Small intestine (tissue), 7 donors: Measurements from ENCODE around the gene CARM1. TPM values are rescaled to one million over a fixed set of nuclear protein-coding genes. Genes with fewer than 3 reads are reported as not detected.

ENCODE experiments used
- DNase-seq, 2 donors: peaks; one replicate each; pipeline versions ENCODE4 v3.0.0 to v3.0.0-alpha.2; 2013
- FAIRE-seq: peaks from 2 replicates; lab custom pipeline; 2012; peaks lifted over from hg19 to GRCh38; lab: Jason Lieb, UNC
- H3K27ac ChIP-seq, 3 donors: one replicate each; pipeline ENCODE4 v1.5.1; 2013; ENCODE audit warnings: low read length in 2 of 3, mild to moderate bottlenecking in 2 of 3, control low read depth in 1 of 3, inconsistent platforms in 1 of 3, low read depth in 1 of 3, moderate library complexity in 1 of 3
- H3K27me3 ChIP-seq, 3 donors: one replicate each; pipeline ENCODE4 v1.6.1; 2013; ENCODE audit warnings: low read length in 3 of 3, inconsistent platforms in 1 of 3; ENCODE audit not compliant: control insufficient read depth in 3 of 3, insufficient read depth in 3 of 3
- H3K36me3 ChIP-seq, 3 donors: one replicate each; pipeline ENCODE4 v1.6.1; 2013; ENCODE audit warnings: low read length in 3 of 3, inconsistent platforms in 1 of 3, low read depth in 1 of 3, mild to moderate bottlenecking in 1 of 3, moderate library complexity in 1 of 3; ENCODE audit not compliant: control insufficient read depth in 3 of 3, insufficient read depth in 2 of 3
- H3K4me1 ChIP-seq, 3 donors: one replicate each; pipeline ENCODE4 v1.6.1; 2013; ENCODE audit warnings: low read length in 2 of 3, inconsistent platforms in 1 of 3, low read depth in 1 of 3, mild to moderate bottlenecking in 1 of 3, moderate library complexity in 1 of 3; ENCODE audit not compliant: control insufficient read depth in 3 of 3, insufficient read depth in 2 of 3
- H3K4me3 ChIP-seq, 3 donors: one replicate each; pipeline ENCODE4 v1.5.1; 2013; ENCODE audit warnings: low read length in 3 of 3, control low read depth in 1 of 3, inconsistent platforms in 1 of 3, low read depth in 1 of 3, mild to moderate bottlenecking in 1 of 3, moderate library complexity in 1 of 3
- H3K9me3 ChIP-seq, 2 donors: one replicate each; pipeline ENCODE4 v1.6.1; 2013; ENCODE audit warnings: low read depth in 1 of 2, low read length in 1 of 2; ENCODE audit not compliant: control insufficient read depth in 2 of 2, insufficient read depth in 1 of 2
- WGBS, 3 donors: extraction: QIAGEN DNeasy Blood & Tissue Kit; methylation state at CpG; one replicate each; pipeline ENCODE4 v1.1.7; 2013; 5-methylcytosine and 5-hydroxymethylcytosine counted together
- polyA plus RNA-seq, 4 donors: library from polyadenylated mRNA; stranded (reverse) in 3 of 4; unstranded in 1 of 4; fragments of 200-250 nt in 3 of 4; fragments of 120-200 nt in 1 of 4; gene quantifications; one replicate each; pipeline versions ENCODE4 v1.2.1 to v1.2.3, GENCODE V29; 2013
- donor health status: healthy with polysubstance abuse.
- donor health status: control.
- donor health status: control.
- donor health status: Bipolar disorder and iron deficiency.
- donor health status: healthy.

The CARM1 gene
- polyA plus RNA-seq, 4 donors: 30.0 to 48.9 (median 37.0) TPM

GRCh38 chr19:10896851-10897526 lies 25.6 kb downstream of the CARM1 start:
- FAIRE-seq: no peak
- no peak for DNase-seq
- Histone ChIP-seq H3K27me3 (no peaks in the 10 kb centered on the region), H3K4me1 (peaks cover 2 to 14% (median 10%) of the 10 kb centered on the region in 3 donors), H3K36me3 (peaks cover 0 to 54% (median 0%) of the 10 kb centered on the region in 3 donors), H3K4me3 (no peak overlapping the region), H3K9me3 (no peaks in the 10 kb centered on the region), H3K27ac (peak overlapping the region in 1 of 3 donors; percentile 36)
- 43 to 46% (median 45%) methylated on average over 7 of the region's 7 CpGs for WGBS, 3 donors

DNA sequence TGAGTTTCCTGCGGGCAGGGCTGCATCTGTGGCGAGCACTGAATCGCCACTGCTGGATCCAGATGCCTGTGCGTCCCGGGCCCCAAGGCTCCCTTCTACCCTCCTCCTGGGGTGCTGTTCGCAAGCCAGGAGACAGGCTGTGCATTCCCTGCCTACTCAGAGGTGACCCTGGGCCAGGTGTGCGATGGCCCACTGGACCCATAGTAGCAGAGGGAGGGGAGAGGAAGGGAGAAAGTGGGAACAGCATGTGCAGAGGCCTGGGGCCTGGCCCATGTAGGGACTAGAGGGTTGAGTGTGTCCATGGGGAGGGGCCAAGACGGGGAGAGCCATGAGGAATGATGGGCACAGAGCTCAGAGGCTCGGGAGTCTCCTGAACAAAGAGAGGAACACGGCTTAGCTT lies 27.3 kb downstream of the CARM1 start:
- Histone ChIP-seq H3K4me1 (peaks cover 2 to 10% (median 10%) of the 10 kb centered on the region in 3 donors), H3K27ac (peak overlapping the region in 2 of 3 donors; percentile 18 to 78), H3K9me3 (peaks cover 0 to 3% of the 10 kb centered on the region in 2 donors), H3K27me3 (no peaks in the 10 kb centered on the region), H3K36me3 (peaks cover 0 to 50% (median 0%) of the 10 kb centered on the region in 3 donors), H3K4me3 (no peak overlapping the region)
- peak in 1 of 2 donors; percentile 26 for DNase-seq
- FAIRE-seq: no peak
- WGBS, 3 donors: 59 to 77% (median 64%) methylated on average over 10 of the region's 10 CpGs

GRCh38 chr19:10899151-10899653 lies 27.8 kb downstream of the CARM1 start:
- Histone ChIP-seq H3K27ac (peak overlapping the region; percentile 10 to 78 (median 52)), H3K9me3 (peaks cover 0 to 3% of the 10 kb centered on the region in 2 donors), H3K4me1 (peaks cover 2 to 10% (median 10%) of the 10 kb centered on the region in 3 donors), H3K27me3 (no peaks in the 10 kb centered on the region), H3K4me3 (no peak overlapping the region), H3K36me3 (peaks cover 0 to 50% (median 0%) of the 10 kb centered on the region in 3 donors)
- peak; percentile 52 to 94 for DNase-seq
- WGBS, 3 donors: 12 to 57% (median 35%) methylated on average over 10 of the region's 10 CpGs
- FAIRE-seq: no peak

DNA sequence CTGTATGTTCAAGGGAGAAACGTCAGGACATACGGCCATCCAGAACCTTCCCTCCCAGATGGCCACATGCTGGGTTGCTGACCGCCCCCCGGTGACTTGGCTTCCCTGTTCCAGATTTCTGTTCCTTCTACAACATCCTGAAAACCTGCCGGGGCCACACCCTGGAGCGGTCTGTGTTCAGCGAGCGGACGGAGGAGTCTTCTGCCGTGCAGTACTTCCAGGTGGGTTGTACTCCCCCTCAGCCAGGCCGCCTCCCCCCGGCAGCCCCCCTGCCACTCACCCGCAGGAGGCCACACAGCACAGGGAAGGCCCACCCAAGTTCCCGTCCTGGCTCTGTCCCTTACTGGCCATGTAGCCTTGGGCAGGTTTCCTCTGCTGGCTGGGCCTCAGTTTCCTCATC lies 36.6 kb downstream of the CARM1 start:
- H3K27ac ChIP-seq: no peak overlapping the region
- no peaks in the 10 kb centered on the region for H3K27me3 ChIP-seq
- FAIRE-seq (no peak), DNase-seq (no peak)
- no peak overlapping the region for H3K4me3 ChIP-seq
- no peaks in the 10 kb centered on the region for H3K9me3 ChIP-seq
- H3K36me3 ChIP-seq: peaks cover 10 to 81% (median 14%) of the 10 kb centered on the region in 3 donors
- H3K4me1 ChIP-seq: no peaks in the 10 kb centered on the region
- 91 to 94% (median 94%) methylated on average over 13 to 14 of the region's 14 CpGs for WGBS, 3 donors

- no peaks in the 10 kb centered on the region for H3K27me3 ChIP-seq
- H3K27ac ChIP-seq: no peak overlapping the region
- FAIRE-seq (no peak), DNase-seq (no peak)
- no peak overlapping the region for H3K4me3 ChIP-seq
- H3K36me3 ChIP-seq: peaks cover 10 to 85% (median 14%) of the 10 kb centered on the region in 3 donors
- WGBS, 3 donors: 94 to 96% (median 94%) methylated on average over 15 to 17 of the region's 17 CpGs
- no peaks in the 10 kb centered on the region for H3K4me1 ChIP-seq
- no peaks in the 10 kb centered on the region for H3K9me3 ChIP-seq
These were observed 37.1 kb downstream of the CARM1 start for GRCh38 chr19:10908380-10908960.

DNA sequence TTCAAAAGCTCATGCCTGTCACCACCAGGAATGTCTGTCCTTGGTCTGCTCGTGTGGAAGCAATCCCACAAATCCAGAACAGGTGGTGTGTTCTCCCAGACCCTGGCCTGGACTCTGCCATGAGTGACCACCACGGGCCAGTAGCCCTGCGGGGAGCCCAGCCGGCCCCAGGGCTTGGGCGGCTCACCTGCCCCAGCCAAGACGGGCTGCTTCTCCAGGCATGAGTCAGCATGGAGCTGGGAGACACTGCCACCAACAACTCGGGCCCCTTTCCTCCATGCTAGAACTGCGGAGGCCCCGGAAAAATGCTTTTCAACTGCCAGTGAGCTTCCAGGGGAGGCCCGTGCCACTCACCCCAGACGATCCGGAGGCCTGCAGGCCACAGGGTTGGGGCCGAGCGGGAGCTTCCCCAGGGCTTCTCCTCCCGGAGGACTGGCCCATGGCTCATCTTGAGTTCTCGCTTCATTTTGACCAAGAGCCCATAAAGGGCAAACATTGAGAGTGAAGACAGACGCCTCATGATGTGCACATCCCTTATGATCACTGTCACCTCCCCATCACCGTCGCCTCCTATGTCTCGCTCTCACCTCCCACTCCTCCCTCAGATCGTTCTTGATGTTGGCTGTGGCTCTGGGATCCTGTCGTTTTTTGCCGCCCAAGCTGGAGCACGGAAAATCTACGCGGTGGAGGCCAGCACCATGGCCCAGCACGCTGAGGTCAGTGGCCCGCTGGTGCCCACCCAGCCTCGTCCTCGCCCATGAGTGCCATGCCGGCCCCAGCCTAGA lies 40.4 kb downstream of the CARM1 start:
- 93 to 94% (median 94%) methylated on average over 31 of the region's 31 CpGs for WGBS, 3 donors
- peaks cover 14 to 90% (median 20%) of the 10 kb centered on the region in 3 donors for H3K36me3 ChIP-seq
- H3K4me1 ChIP-seq: no peaks in the 10 kb centered on the region
- no peak overlapping the region for H3K4me3 ChIP-seq
- H3K27ac ChIP-seq: no peak overlapping the region
- H3K27me3 ChIP-seq: no peaks in the 10 kb centered on the region
- no peak for FAIRE-seq
- DNase-seq: no peak
- H3K9me3 ChIP-seq: no peaks in the 10 kb centered on the region

GRCh38 chr19:10912619-10913018 lies 41.3 kb downstream of the CARM1 start:
- no peaks in the 10 kb centered on the region for H3K4me1 ChIP-seq
- H3K27me3 ChIP-seq: no peaks in the 10 kb centered on the region
- H3K36me3 ChIP-seq: peaks cover 14 to 94% (median 20%) of the 10 kb centered on the region in 3 donors
- FAIRE-seq: no peak
- H3K9me3 ChIP-seq: no peaks in the 10 kb centered on the region
- H3K4me3 ChIP-seq: no peak overlapping the region
- WGBS, 3 donors: 96 to 97% (median 97%) methylated on average over 18 of the region's 18 CpGs
- no peak for DNase-seq
- H3K27ac ChIP-seq: no peak overlapping the region

- WGBS, 3 donors: 94 to 96% (median 96%) methylated on average over 17 to 24 of the region's 24 CpGs
- no peak overlapping the region for H3K27ac ChIP-seq
- FAIRE-seq (no peak), DNase-seq (no peak)
- H3K9me3 ChIP-seq: no peaks in the 10 kb centered on the region
- H3K27me3 ChIP-seq: no peaks in the 10 kb centered on the region
- H3K36me3 ChIP-seq: peaks cover 12 to 93% (median 14%) of the 10 kb centered on the region in 3 donors
- H3K4me1 ChIP-seq: no peaks in the 10 kb centered on the region
- H3K4me3 ChIP-seq: no peak overlapping the region
These were observed 42.5 kb downstream of the CARM1 start for GRCh38 chr19:10913716-10914340.
